Measurements from ENCODE around the gene MFSD2A.
"Not testable (repeated sequence)": the region's sequence is repeated elsewhere in the genome, so short reads cannot be mapped to it uniquely, and the experiment has no call there.

The MFSD2A gene

GRCh38 chr1:39954870-39955546 is at the start of gene MFSD2A:
TSS of gene MFSD2A (plus strand) at chr1:39955145. CDS start at chr1:39955293, 148 bp downstream.
- DNase-seq (ENCODE audit: extremely low read depth in 1 of 2, low read depth in 1 of 2): peak; percentile 83 to 92

DNA sequence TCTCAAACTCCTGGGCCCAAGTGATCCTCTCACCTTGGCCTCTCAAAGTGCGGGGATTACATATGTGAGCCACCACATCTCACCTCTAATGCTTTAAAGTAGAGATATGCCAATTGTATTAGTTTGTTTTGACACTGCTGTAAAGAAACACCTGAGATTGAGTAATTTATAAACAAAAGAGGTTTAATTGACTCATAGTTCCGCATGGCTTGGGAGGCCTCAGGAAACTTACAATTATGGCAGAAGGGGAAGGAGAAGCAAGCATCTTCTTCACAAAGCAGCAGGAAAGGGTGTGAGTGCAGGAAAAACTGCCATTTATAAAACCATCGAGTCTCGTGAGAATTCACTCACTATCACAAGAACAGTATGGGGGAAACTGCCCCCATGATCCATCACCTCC is 49.8 kb upstream of the MFSD2A start:
- no peak for DNase-seq (ENCODE audit: extremely low read depth in 1 of 2, low read depth in 1 of 2)

GRCh38 chr1:39907528-39908453 is 47.2 kb upstream of the MFSD2A start:
- DNase-seq (ENCODE audit: extremely low read depth in 1 of 2, low read depth in 1 of 2): no peak

- DNase-seq (ENCODE audit: extremely low read depth in 1 of 2, low read depth in 1 of 2): no peak
These were observed 46.4 kb upstream of the MFSD2A start for GRCh38 chr1:39908534-39908933.

DNA sequence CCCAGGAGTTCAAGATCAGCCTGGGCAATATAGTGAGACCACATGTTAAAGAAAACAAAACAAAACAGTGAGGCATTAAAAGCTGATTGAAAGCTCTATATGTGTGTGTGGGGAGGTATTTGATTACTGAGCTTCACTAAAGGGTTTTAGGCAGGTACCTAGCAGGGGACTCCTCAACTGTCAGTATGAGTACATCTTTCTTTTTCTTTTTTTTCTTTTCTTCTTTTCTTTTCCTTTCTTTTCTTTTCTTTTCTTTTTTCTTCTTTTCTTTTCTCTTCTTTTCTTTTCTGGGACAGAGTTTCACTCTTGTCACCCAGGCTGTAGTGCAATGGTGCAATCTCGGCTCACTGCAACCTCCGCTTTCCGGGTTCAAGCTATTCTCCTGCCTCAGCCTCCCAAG is 44.7 kb upstream of the MFSD2A start:
- no peak for DNase-seq (ENCODE audit: extremely low read depth in 1 of 2, low read depth in 1 of 2)

DNA sequence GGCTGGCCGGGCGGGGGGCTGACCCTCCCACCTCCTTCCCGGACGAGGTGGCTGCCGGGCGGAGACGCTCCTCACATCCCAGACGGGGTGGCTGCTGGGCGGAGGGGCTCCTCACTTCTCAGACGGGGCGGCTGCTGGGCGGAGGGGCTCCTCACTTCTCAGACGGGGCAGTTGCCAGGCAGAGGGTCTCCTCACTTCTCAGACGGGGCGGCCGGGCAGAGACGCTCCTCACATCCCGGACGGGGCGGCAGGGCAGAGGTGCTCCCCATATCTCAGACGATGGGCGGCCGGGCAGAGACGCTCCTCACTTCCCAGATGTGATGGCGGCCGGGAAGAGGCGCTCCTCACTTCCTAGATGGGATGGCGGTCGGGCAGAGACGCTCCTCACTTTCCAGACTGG is 41.8 kb upstream of the MFSD2A start:
- DNase-seq (ENCODE audit: extremely low read depth in 1 of 2, low read depth in 1 of 2): not testable (repeated sequence)

DNA sequence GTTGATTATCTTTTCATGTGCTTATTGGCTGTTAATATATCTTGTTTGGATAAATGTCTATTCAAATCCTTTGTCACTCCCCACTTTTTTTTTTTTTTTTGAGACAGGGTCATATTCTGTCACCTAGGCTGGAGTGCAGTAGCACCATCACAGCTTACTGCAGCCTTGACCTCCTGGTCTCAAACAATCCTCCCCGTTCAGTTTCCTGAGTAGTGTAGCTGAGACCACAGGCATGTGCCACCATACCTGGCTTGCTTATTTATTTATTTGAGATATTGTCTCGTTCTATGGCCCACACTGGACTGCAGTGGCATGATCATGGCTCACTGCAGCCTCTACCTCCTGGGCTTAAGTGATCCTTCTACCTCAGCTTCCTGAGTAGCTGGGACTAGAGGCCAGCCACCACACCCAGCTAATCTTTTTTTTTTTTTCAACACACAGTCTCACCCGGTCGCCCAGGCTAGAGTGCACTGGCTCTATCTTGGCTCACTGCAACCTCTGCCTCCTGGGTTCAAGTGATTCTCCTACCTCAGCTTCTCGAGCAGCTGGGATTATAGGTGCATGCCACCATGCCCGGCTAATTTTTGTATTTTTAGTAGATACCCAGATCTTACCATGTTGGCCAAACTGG is 39.3 kb upstream of the MFSD2A start:
- no peak for DNase-seq (ENCODE audit: extremely low read depth in 1 of 2, low read depth in 1 of 2)

DNA sequence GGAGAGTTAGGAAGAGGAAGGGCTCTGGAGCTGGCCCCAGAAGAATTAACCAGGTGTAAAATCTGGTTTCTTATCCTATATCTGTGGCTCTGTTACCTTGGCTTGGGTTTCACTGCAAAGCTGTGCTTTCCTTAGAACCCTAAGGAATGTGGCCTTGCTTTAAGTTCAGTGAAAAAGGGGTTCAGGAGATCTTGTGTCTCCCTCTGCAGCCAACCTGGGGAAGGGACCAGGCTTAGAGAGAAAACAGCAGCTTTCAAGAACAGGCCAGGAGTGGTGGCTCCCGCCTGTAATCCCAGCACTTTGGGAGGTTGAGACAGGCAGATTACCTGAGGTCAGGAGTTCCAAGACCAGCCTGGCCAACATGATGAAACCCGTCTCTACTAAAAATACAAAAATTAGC is 37.1 kb upstream of the MFSD2A start:
- no peak for DNase-seq (ENCODE audit: extremely low read depth in 1 of 2, low read depth in 1 of 2)

GRCh38 chr1:39919545-39919944 is 35.4 kb upstream of the MFSD2A start:
- peak in 1 of 2 donors; percentile 37 for DNase-seq (ENCODE audit: extremely low read depth in 1 of 2, low read depth in 1 of 2)

GRCh38 chr1:39922251-39922688 is 32.7 kb upstream of the MFSD2A start:
- no peak for DNase-seq (ENCODE audit: extremely low read depth in 1 of 2, low read depth in 1 of 2)

- no peak for DNase-seq (ENCODE audit: extremely low read depth in 1 of 2, low read depth in 1 of 2)
These were observed 29.1 kb upstream of the MFSD2A start for GRCh38 chr1:39925721-39926342.

DNA sequence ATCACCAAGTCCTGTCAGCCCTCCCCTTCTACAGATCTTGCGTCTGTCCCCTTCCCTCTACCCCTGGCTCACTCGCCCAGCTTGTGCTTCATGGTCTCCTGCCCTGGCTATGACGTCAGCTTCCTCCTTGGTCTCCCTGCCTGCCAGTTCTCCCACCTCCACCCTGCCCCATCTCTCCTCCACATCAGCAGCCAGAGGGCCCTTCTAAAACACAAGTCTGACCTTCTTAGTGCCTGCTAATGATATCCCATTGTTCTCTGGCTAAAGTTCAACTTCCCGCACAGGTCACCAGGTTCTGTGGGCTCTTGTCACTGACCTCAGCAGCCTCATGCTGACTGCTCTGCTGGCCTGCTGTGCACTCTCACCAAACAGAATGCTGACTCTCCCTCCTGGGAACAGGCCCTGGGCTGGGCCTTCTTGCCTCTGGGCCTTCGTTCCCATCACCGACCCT is 28.6 kb upstream of the MFSD2A start:
- no peak for DNase-seq (ENCODE audit: extremely low read depth in 1 of 2, low read depth in 1 of 2)

DNA sequence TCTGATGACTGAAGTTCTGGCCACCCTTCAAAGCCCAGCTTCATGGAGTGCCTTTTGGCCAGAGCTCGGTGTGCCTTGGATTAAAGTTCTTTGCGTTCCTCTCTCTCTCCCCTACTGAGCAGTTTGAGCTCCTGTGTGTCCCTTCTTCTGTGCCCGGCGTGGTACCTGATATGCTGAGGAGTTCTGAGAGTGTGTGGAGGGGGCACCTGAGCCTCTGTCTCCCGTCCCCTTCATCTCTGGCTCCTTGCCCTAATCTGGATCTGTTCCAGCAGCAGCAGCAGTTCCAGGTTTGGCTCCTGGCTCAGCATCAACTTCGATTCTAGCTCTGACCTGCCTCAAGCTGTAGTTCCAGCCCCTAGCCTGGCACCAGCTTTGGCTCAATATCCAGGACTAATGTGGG is 28.1 kb upstream of the MFSD2A start:
- DNase-seq (ENCODE audit: extremely low read depth in 1 of 2, low read depth in 1 of 2): no peak

GRCh38 chr1:39927538-39927937 is 27.4 kb upstream of the MFSD2A start:
- DNase-seq (ENCODE audit: extremely low read depth in 1 of 2, low read depth in 1 of 2): no peak

DNA sequence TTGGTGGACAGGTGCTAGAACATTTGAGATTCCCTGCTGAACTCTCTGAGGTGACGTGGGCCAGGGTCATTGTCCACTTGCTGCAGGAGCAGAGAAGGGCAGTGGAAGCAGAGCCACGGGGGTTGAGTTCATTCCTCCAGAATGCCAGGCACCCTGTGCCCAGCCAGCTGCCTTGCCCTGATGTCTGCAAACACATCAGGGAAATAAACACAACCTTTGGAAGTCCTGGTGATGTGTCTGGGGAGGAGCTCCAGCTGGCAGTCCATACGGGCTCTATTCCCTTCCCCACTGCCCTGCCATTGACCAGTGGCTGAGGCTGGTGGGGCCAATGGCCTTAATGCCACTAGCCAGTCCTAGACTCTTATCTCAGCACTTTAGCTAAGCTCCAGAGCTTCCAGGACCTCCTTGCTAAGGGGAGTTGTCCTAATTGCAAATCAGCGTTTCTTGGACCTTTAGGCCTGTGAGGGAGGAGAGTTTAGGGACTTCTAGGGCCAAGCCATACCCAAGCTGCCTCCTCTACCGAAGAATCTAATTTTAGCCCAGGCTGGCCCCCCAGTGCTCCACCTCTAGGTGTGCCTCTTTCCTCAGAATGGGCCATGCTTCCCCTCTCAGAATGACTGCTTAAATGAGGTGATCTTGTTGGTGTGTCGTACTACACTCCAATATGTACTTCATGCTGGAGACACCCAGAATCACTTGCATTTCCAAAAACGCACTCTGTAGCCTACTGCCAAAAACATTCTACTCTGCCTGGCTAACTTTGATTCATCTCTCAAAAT is 25.9 kb upstream of the MFSD2A start:
- DNase-seq (ENCODE audit: extremely low read depth in 1 of 2, low read depth in 1 of 2): no peak

- DNase-seq (ENCODE audit: extremely low read depth in 1 of 2, low read depth in 1 of 2): no peak
These were observed 20.7 kb upstream of the MFSD2A start for GRCh38 chr1:39933956-39934941.

GRCh38 chr1:39936724-39937491 is 18.0 kb upstream of the MFSD2A start:
- no peak for DNase-seq (ENCODE audit: extremely low read depth in 1 of 2, low read depth in 1 of 2)

- no peak for DNase-seq (ENCODE audit: extremely low read depth in 1 of 2, low read depth in 1 of 2)
These were observed 16.1 kb upstream of the MFSD2A start for GRCh38 chr1:39938856-39939255.
